Natural killer cell (primary cell): Measurements from ENCODE around the gene FAN1. TPM values are rescaled to one million over a fixed set of nuclear protein-coding genes. Genes with fewer than 3 reads are reported as not detected.

ENCODE experiments used
- ATAC-seq, 3 donors: fragments of 150-1000 bp in 2 of 3; fragments of 200-7000 bp in 1 of 3; cut with Tn5 transposase; 1 replicate in 1 of 3; 2 replicates in 2 of 3; pipeline ENCODE4 v1.10.0; 2021; ENCODE audit warnings: mild to moderate bottlenecking in 2 of 3, moderate library complexity in 2 of 3
- DNase-seq, 2 donors: peaks; one replicate each; pipeline versions ENCODE4 v3.0.0 to v3.0.0-alpha.2; 2013 to 2021; ENCODE audit warnings: mixed read lengths in 1 of 2
- H3K27ac ChIP-seq: one replicate; pipeline ENCODE4 v1.5.1; 2013; ENCODE audit warnings: mild to moderate bottlenecking, low read length
- H3K27me3 ChIP-seq: one replicate; pipeline ENCODE4 v1.6.1; 2013; ENCODE audit warnings: low read length; ENCODE audit not compliant: control insufficient read depth, insufficient read depth
- H3K36me3 ChIP-seq: one replicate; pipeline ENCODE4 v1.6.1; 2013; ENCODE audit warnings: low read length; ENCODE audit not compliant: control insufficient read depth, insufficient read depth
- H3K4me1 ChIP-seq: one replicate; pipeline ENCODE4 v1.6.1; 2013; ENCODE audit warnings: low read length; ENCODE audit not compliant: control insufficient read depth, insufficient read depth
- H3K4me3 ChIP-seq: one replicate; pipeline ENCODE4 v1.5.1; 2013; ENCODE audit warnings: low read length
- H3K9me3 ChIP-seq: one replicate; pipeline ENCODE4 v1.6.1; 2013; ENCODE audit warnings: low read length; ENCODE audit not compliant: control insufficient read depth, insufficient read depth
- H3K27ac Mint-ChIP-seq, 2 donors: one replicate each; pipeline ENCODE4 v1.8.0; 2022; ENCODE audit warnings: mild to moderate bottlenecking in 2 of 2, mixed read lengths in 2 of 2, moderate library complexity in 1 of 2
- H3K27me3 Mint-ChIP-seq, 2 donors: one replicate each; pipeline ENCODE4 v1.8.0; 2022; ENCODE audit warnings: low read depth in 2 of 2, mixed read lengths in 2 of 2
- H3K36me3 Mint-ChIP-seq: one replicate; pipeline ENCODE4 v1.8.0; 2022; ENCODE audit warnings: mixed read lengths
- H3K4me1 Mint-ChIP-seq, 2 donors: one replicate each; pipeline ENCODE4 v1.8.0; 2022; ENCODE audit warnings: mixed read lengths in 2 of 2
- H3K4me3 Mint-ChIP-seq: one replicate; pipeline ENCODE4 v1.8.0; 2022; ENCODE audit warnings: mild to moderate bottlenecking, moderate library complexity, mixed read lengths
- H3K9me3 Mint-ChIP-seq, 2 donors: one replicate each; pipeline ENCODE4 v1.8.0; 2022; ENCODE audit warnings: mixed read lengths in 2 of 2
- CTCF ChIP-seq: fragments of 200-600 bp; IDR thresholded peaks from one replicate; pipeline ENCODE4 v1.8.0; 2022; ENCODE audit warnings: antibody characterized with exemption
- WGBS: methylation state at CpG from one replicate; pipeline ENCODE4 v1.1.7; 2013; ENCODE audit warnings: missing lambda C conversion rate; ENCODE audit not compliant: insufficient coverage; 5-methylcytosine and 5-hydroxymethylcytosine counted together
- intact Hi-C: fragments of 100-400 bp; cut with micrococcal nuclease; formaldehyde crosslinking; loops from one replicate; pipeline ENCODE4 v1.14.2; 2022
- total RNA-seq, 4 donors: library from RNA; stranded (reverse); fragments of 120-200 nt in 1 of 4; gene quantifications; one replicate each; pipeline versions ENCODE4 v1.2.3 to v1.2.4, GENCODE V29; 2013 to 2022

FAN1 gene
- total RNA-seq, 3 donors from 2014 or later (not counting 1 experiment from before 2014, with no cell fraction given): 9.1 to 18.8 (median 15.3) TPM

GRCh38 chr15:30990446-30991254 lies 86.9 kb downstream of the FAN1 start:
- H3K9me3 Mint-ChIP-seq: no peaks in the 10 kb centered on the region
- peaks cover 31 to 35% of the 10 kb centered on the region in 2 donors for H3K4me1 Mint-ChIP-seq
- intact Hi-C loops: loop anchor here (5.0 to 10.0 kb wide), 4 partner anchors 54 to 374 kb away; no protein-coding TSS in a partner anchor
- H3K36me3 Mint-ChIP-seq: no peaks in the 10 kb centered on the region
- Histone ChIP-seq H3K9me3 (no peaks in the 10 kb centered on the region), H3K27ac (peak overlapping the region; percentile 73), H3K4me3 (peak overlapping the region; percentile 69), H3K36me3 (peaks cover 10% of the 10 kb centered on the region), H3K4me1 (peaks cover 23% of the 10 kb centered on the region), H3K27me3 (no peaks in the 10 kb centered on the region)
- 3% methylated on average over 22 of the region's 24 CpGs for whole genome bisulfite sequencing
- peak overlapping the region; percentile 89 to 98 for H3K27ac Mint-ChIP-seq
- no peak for TF ChIP-seq CTCF
- ATAC-seq: no peak
- no peaks in the 10 kb centered on the region for H3K27me3 Mint-ChIP-seq
- H3K4me3 Mint-ChIP-seq: peak overlapping the region; percentile 98
- DNase-seq: no peak

- peaks cover 20% of the 10 kb centered on the region for H3K4me1 ChIP-seq
- H3K4me3 Mint-ChIP-seq: peak within 1 kb of the TSS; percentile 98
- intact Hi-C loops: loop anchor here (5.0 to 10.0 kb wide), 4 partner anchors 53 to 373 kb away; no protein-coding TSS in a partner anchor
- H3K27ac Mint-ChIP-seq: peak within 1 kb of the TSS; percentile 89 to 98
- under 1% methylated on average over 114 of the region's 114 CpGs for WGBS
- peak; percentile 82 to 83 for DNase-seq
- H3K36me3 Mint-ChIP-seq: no peaks in the 10 kb centered on the region
- H3K27me3 Mint-ChIP-seq: no peaks in the 10 kb centered on the region
- ATAC-seq: peak; percentile 94 to 99 (median 95)
- no peaks in the 10 kb centered on the region for H3K27me3 ChIP-seq
- no peaks in the 10 kb centered on the region for H3K9me3 ChIP-seq
- peaks cover 4% of the 10 kb centered on the region for H3K36me3 ChIP-seq
- TF ChIP-seq CTCF: no peak
- H3K4me1 Mint-ChIP-seq: peaks cover 26 to 31% of the 10 kb centered on the region in 2 donors
- H3K27ac ChIP-seq: peak within 1 kb of the TSS; percentile 78
- H3K9me3 Mint-ChIP-seq: no peaks in the 10 kb centered on the region
- H3K4me3 ChIP-seq: peak within 1 kb of the TSS; percentile 70
Measured at GRCh38 chr15:30991255-30992235, 87.8 kb downstream of the FAN1 start, which contains the start of gene MTMR10. Gene MTMR10, minus strand, starts transcription at chr15:30991628. Its CDS starts 122 bp downstream, at chr15:30991506.

GRCh38 chr15:30992249-30992864 lies 88.6 kb downstream of the FAN1 start:
- intact Hi-C loops: loop anchor here (5.0 to 10.0 kb wide), 4 partner anchors 52 to 372 kb away; no protein-coding TSS in a partner anchor
- no peak for TF ChIP-seq CTCF
- 80% methylated on average over 5 of the region's 7 CpGs for WGBS

More at GRCh38 chr15:30992249-30992864, 88.6 kb downstream of the FAN1 start:
- DNase-seq: peak in 1 of 2 donors; percentile 21
- Histone ChIP-seq H3K36me3 (no peaks in the 10 kb centered on the region), H3K9me3 (no peaks in the 10 kb centered on the region), H3K27me3 (no peaks in the 10 kb centered on the region), H3K4me3 (peak overlapping the region; percentile 70), H3K27ac (peak overlapping the region; percentile 78), H3K4me1 (peaks cover 20% of the 10 kb centered on the region)
- ATAC-seq: no peak
- peak overlapping the region; percentile 60 to 63 for H3K27ac Mint-ChIP-seq
- peak overlapping the region; percentile 79 for H3K4me3 Mint-ChIP-seq
- H3K9me3 Mint-ChIP-seq: no peaks in the 10 kb centered on the region
- H3K4me1 Mint-ChIP-seq: peaks cover 21 to 24% of the 10 kb centered on the region in 2 donors
- peaks cover 0 to 1% of the 10 kb centered on the region in 2 donors for H3K27me3 Mint-ChIP-seq
- no peaks in the 10 kb centered on the region for H3K36me3 Mint-ChIP-seq

Other genes with a start within 250 kb of the FAN1 start
- gene MTMR10, start 87.7 kb downstream of the FAN1 start, total RNA-seq: 10 to 100 TPM; 46.3 to 64.5 (median 54.2) TPM
- gene TRPM1, start 197.8 kb downstream of the FAN1 start, total RNA-seq: not detected